ENCODE results near the gene DCXR. TPM values are rescaled to one million over a fixed set of nuclear protein-coding genes. Genes with fewer than 3 reads are reported as not detected.

DCXR gene
- total RNA-seq (2022; extraction: Qiagen RNA extraction; ENCODE audit: low read depth) = 71.7 to 103 TPM (median 92.2 TPM) in 5 replicates

GRCh38 chr17:82037092-82037888 is at the start of gene DCXR:
Gene DCXR, minus strand, starts transcription at chr17:82037697. Its CDS starts 15 bp downstream, at chr17:82037682.

GRCh38 chr17:82065638-82066303 is 28.3 kb upstream of the DCXR start, which contains the start of gene DUS1L:
Gene DUS1L, minus strand, starts transcription at chr17:82065804. Its CDS starts 745 bp downstream, at chr17:82065059.

DNA sequence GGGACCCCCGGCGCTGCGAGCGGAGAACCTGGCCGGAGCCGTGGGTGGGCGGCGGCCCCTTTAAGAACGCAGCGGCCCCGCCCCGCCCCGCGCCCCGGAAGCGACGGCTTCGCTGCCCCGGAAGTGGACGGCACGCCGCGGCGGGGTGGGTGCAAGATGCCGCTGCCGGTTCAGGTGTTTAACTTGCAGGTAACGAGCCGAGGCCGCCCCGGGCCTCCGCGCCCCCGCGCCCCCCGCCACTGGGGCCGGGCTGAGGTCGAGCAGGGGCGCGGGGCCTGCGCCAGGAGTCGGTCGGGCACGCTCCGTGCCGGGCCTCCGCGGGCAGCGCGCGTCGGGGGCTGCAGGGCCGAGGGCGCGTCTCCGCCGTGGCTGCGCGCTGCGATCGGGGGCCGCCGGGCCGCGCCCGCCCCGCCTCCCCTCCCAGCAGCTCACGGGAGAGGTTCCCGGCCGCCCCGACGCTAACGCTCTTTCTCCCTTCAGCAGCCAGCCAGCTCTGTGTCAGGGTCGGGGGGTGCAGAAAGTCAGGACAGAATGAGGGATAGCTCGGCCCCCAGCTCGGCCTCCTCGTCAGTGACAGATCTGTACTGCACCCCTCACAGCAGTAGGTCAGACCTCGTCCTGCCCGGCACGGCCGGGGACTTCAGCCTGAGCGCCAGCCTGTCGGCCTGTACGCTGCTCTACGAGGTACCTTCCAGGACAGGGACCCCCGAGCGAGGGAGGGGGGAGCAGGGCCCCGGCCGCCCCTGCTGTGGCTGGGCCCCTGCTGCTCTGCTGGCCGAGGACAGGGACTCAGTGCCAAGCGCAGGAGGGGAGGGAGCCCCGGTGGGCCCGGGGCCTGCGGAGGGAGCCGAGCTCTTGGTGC is 14.5 kb upstream of the DCXR start, which contains the start of the genes GPS1 and RFNG:
Gene GPS1 (plus strand): TSS at position 123 of the 862 bp plus-strand sequence. CDS start 34 bp downstream, at position 157.
Gene RFNG (minus strand): TSS at position 36 of the 862 bp plus-strand sequence. CDS start 45 bp downstream, outside the sequence.

GRCh38 chr17:82031303-82031884 is 6.1 kb downstream of the DCXR start, which contains the start of gene RAC3:
Gene RAC3, plus strand, starts transcription at chr17:82031678. Its CDS starts 84 bp downstream, at chr17:82031762.

GRCh38 chr17:82022981-82023446 is 14.5 kb downstream of the DCXR start, which contains the start of gene LRRC45:
Gene LRRC45, plus strand, starts transcription at chr17:82023305. Its CDS starts 339 bp downstream, at chr17:82023644.

DNA sequence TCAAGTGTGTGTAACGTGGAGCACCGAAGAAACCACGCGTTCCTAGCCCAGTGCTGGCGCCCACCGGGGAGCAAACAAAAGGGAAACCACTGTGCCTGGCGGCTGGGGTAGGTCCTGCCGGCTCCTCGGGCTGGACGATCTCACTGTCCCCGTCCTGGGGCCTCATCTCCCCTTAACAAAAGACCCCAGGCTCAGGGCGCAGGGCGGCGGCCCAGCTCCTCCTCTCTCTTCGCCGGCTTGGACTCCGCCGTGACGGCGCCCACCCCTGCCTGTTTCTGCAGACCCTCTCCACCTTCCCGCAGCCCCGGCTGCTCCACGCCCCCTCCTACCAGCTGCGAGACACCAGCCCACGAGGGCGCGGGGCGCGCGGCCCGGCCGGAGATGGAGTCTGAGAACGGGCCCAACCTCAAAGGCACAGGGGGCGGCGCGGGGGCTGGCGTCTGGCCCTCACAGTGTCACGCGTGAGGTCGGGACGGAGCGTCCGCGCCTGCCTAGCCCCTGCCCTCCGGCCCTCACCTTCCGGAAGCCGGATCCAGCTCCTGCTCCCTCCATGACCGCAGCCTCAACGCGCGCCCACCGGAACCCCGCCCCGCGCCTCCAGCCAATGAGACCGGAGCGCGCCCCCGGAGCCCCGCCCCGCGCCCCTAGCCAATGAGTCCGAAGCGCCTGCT is 15.1 kb downstream of the DCXR start, which contains the start of gene CENPX:
Gene CENPX (minus strand): TSS at position 569 of the 671 bp plus-strand sequence. CDS start 17 bp downstream, at position 552.

Other genes with a start within 250 kb of the DCXR start
- gene GCGR, start 233.5 kb downstream of the DCXR start, total RNA-seq (2022; extraction: Qiagen RNA extraction; ENCODE audit: low read depth) = 0.26 to 0.56 TPM (median 0.38 TPM) in 5 replicates
- gene MCRIP1, start 204.4 kb downstream of the DCXR start, total RNA-seq (2022; extraction: Qiagen RNA extraction; ENCODE audit: low read depth) = 87.6 to 104 TPM (median 95.6 TPM) in 5 replicates
- 0.22 TPM in 1 of 5 replicates, not detected in the others for gene PPP1R27, start 202.6 kb downstream of the DCXR start, total RNA-seq (2022; extraction: Qiagen RNA extraction; ENCODE audit: low read depth)
- 652 to 813 TPM (median 701 TPM) in 5 replicates for gene P4HB, start 177.2 kb downstream of the DCXR start, total RNA-seq (2022; extraction: Qiagen RNA extraction; ENCODE audit: low read depth)
- 502 to 666 TPM (median 606 TPM) in 5 replicates for gene ARHGDIA, start 166.4 kb downstream of the DCXR start, total RNA-seq (2022; extraction: Qiagen RNA extraction; ENCODE audit: low read depth)
- 170 to 259 TPM (median 230 TPM) in 5 replicates for gene ALYREF, start 146.1 kb downstream of the DCXR start, total RNA-seq (2022; extraction: Qiagen RNA extraction; ENCODE audit: low read depth)
- 205 to 282 TPM (median 254 TPM) in 5 replicates for gene ANAPC11, start 146.0 kb downstream of the DCXR start, total RNA-seq (2022; extraction: Qiagen RNA extraction; ENCODE audit: low read depth)
- 0.34 to 0.62 TPM (median 0.56 TPM) in 5 replicates for gene NPB, start 135.5 kb downstream of the DCXR start, total RNA-seq (2022; extraction: Qiagen RNA extraction; ENCODE audit: low read depth)
- gene PCYT2, start 126.3 kb downstream of the DCXR start, total RNA-seq (2022; extraction: Qiagen RNA extraction; ENCODE audit: low read depth) = 14.0 to 16.6 TPM (median 15.6 TPM) in 5 replicates
- 34.9 to 52.3 TPM (median 41.3 TPM) in 5 replicates for gene SIRT7, start 119.5 kb downstream of the DCXR start, total RNA-seq (2022; extraction: Qiagen RNA extraction; ENCODE audit: low read depth)
- 40.9 to 49.9 TPM (median 42.9 TPM) in 5 replicates for gene MAFG, start 110.0 kb downstream of the DCXR start, total RNA-seq (2022; extraction: Qiagen RNA extraction; ENCODE audit: low read depth)
- gene PYCR1, start 100.4 kb downstream of the DCXR start, total RNA-seq (2022; extraction: Qiagen RNA extraction; ENCODE audit: low read depth) = 72.2 to 97.2 TPM (median 89.1 TPM) in 5 replicates
- gene MYADML2, start 90.5 kb downstream of the DCXR start, total RNA-seq (2022; extraction: Qiagen RNA extraction; ENCODE audit: low read depth) = not detected in 5 replicates
- 0.26 to 0.59 TPM (median 0.34 TPM) in 5 replicates for gene NOTUM, start 76.5 kb downstream of the DCXR start, total RNA-seq (2022; extraction: Qiagen RNA extraction; ENCODE audit: low read depth)
- 19.1 to 31.5 TPM (median 27.7 TPM) in 5 replicates for gene ASPSCR1, start 60.1 kb downstream of the DCXR start, total RNA-seq (2022; extraction: Qiagen RNA extraction; ENCODE audit: low read depth)
- 156 to 199 TPM (median 185 TPM) in 5 replicates for gene CENPX, start 14.8 kb downstream of the DCXR start, total RNA-seq (2022; extraction: Qiagen RNA extraction; ENCODE audit: low read depth)
- gene LRRC45, start 14.4 kb downstream of the DCXR start, total RNA-seq (2022; extraction: Qiagen RNA extraction; ENCODE audit: low read depth) = 7.7 to 18.4 TPM (median 14.2 TPM) in 5 replicates
- gene RAC3, start 6.0 kb downstream of the DCXR start, total RNA-seq (2022; extraction: Qiagen RNA extraction; ENCODE audit: low read depth) = 23.0 to 39.7 TPM (median 30.7 TPM) in 5 replicates
- gene RFNG, start 14.1 kb upstream of the DCXR start, total RNA-seq (2022; extraction: Qiagen RNA extraction; ENCODE audit: low read depth) = 18.6 to 24.2 TPM (median 23.3 TPM) in 5 replicates
- 117 to 153 TPM (median 134 TPM) in 5 replicates for gene GPS1, start 14.2 kb upstream of the DCXR start, total RNA-seq (2022; extraction: Qiagen RNA extraction; ENCODE audit: low read depth)
- 78.0 to 146 TPM (median 137 TPM) in 5 replicates for gene DUS1L, start 28.1 kb upstream of the DCXR start, total RNA-seq (2022; extraction: Qiagen RNA extraction; ENCODE audit: low read depth)
- 117 to 149 TPM (median 134 TPM) in 5 replicates for gene FASN, start 60.5 kb upstream of the DCXR start, total RNA-seq (2022; extraction: Qiagen RNA extraction; ENCODE audit: low read depth)
- gene CCDC57, start 175.1 kb upstream of the DCXR start, total RNA-seq (2022; extraction: Qiagen RNA extraction; ENCODE audit: low read depth) = 20.0 to 27.7 TPM (median 22.9 TPM) in 5 replicates
- 79.9 to 109 TPM (median 96.9 TPM) in 5 replicates for gene SLC16A3, start 191.3 kb upstream of the DCXR start, total RNA-seq (2022; extraction: Qiagen RNA extraction; ENCODE audit: low read depth)
- gene CSNK1D, start 236.0 kb upstream of the DCXR start, total RNA-seq (2022; extraction: Qiagen RNA extraction; ENCODE audit: low read depth) = 143 to 161 TPM (median 155 TPM) in 5 replicates

All from A549 treated with DMSO at 1 μM for 4 hours (cell line).